Measurements from ENCODE around the gene GPR12.
A peak's percentile ranks its signal among the peaks of the same experiment; 100 is the strongest.

Gene GPR12

GRCh38 chr13:26759907-26760831, at the start of gene GPR12:
Gene GPR12 (minus strand): TSS chr13:26760786. CDS start chr13:26759827, 959 bp downstream.
- no peak for DNase-seq

- DNase-seq = no peak
Measured at GRCh38 chr13:26810095-26810494, 49.5 kb upstream of the GPR12 start.

- DNase-seq = no peak
Measured at GRCh38 chr13:26806891-26807290, 46.3 kb upstream of the GPR12 start.

- DNase-seq = no peak
Measured at GRCh38 chr13:26787961-26788360, 27.4 kb upstream of the GPR12 start.

GRCh38 chr13:26786651-26787295, 26.2 kb upstream of the GPR12 start:
- DNase-seq = no peak

- DNase-seq = no peak
Measured at GRCh38 chr13:26785838-26786630, 25.4 kb upstream of the GPR12 start.

- no peak for DNase-seq
Measured at GRCh38 chr13:26784704-26785639, 24.4 kb upstream of the GPR12 start.

GRCh38 chr13:26780411-26780810, 19.8 kb upstream of the GPR12 start:
- DNase-seq = no peak

GRCh38 chr13:26779321-26779720, 18.7 kb upstream of the GPR12 start:
- DNase-seq = no peak

- DNase-seq = no peak
Measured at GRCh38 chr13:26772531-26772930, 11.9 kb upstream of the GPR12 start.

- no peak for DNase-seq
Measured at GRCh38 chr13:26771796-26772195, 11.2 kb upstream of the GPR12 start.

GRCh38 chr13:26762745-26763345, 2.3 kb upstream of the GPR12 start:
- peak; percentile 17 for DNase-seq

- DNase-seq = no peak
Measured at GRCh38 chr13:26760832-26761582, 421 bp upstream of the GPR12 start.

GRCh38 chr13:26759249-26759906, 1.2 kb downstream of the GPR12 start:
- no peak for DNase-seq

- no peak for DNase-seq
Measured at GRCh38 chr13:26758496-26759157, 2.0 kb downstream of the GPR12 start.

- no peak for DNase-seq
Measured at GRCh38 chr13:26756961-26757360, 3.6 kb downstream of the GPR12 start.

- DNase-seq = no peak
Measured at GRCh38 chr13:26752671-26753070, 7.9 kb downstream of the GPR12 start.

- no peak for DNase-seq
Measured at GRCh38 chr13:26749905-26750304, 10.7 kb downstream of the GPR12 start.

- no peak for DNase-seq
Measured at GRCh38 chr13:26749285-26749684, 11.3 kb downstream of the GPR12 start.

GRCh38 chr13:26747706-26748105, 12.9 kb downstream of the GPR12 start:
- no peak for DNase-seq
